ENCODE data around the gene GRIK4. TPM values are rescaled to one million over a fixed set of nuclear protein-coding genes. Genes with fewer than 3 reads are reported as not detected.
A peak's percentile ranks its signal among the peaks of the same experiment; 100 is the strongest.
"Not testable (repeated sequence)": the region's sequence is repeated elsewhere in the genome, so short reads cannot be mapped to it uniquely, and the experiment has no call there.

The GRIK4 gene
- total RNA-seq, 1 donor from 2014 or later: 0.11 TPM

DNA sequence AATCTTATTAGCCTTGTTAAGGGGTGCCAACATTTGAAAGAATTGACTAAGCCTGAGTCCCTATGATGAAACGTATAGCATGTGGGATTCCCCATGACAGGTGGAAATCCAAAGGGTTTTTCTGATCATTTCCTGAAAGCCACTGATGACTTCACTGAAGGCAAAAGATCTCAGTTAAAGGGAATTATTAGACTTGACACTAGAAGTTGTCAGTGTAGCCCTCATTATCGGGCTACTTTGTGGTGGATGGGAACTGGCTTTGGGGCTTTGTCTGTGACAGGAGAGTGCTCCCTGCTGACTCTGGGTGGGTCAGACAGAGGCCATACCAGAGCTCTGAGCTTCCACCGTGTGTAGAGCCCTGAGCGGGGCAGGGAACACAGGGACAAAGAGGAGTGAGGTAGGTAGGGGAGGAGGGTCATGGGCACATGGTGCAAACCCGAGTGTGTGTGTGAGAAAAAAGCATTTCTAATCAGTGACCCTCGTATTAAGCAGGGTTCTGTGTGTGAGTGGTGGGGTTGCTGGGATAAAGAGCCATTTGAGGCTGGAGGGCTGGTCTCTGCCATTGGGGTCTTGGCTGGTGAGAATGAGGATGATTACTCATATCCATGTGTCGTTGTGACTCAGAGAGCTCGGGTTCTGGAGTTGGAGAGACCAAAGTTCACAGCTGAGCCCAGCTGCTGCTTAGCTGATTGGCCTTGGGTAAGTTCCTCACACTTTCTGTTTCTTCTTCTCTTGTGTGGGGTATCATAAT lies 101.1 kb downstream of the GRIK4 start:
- ATAC-seq (ENCODE audit: poor library complexity): peak; percentile 54
- no peak for DNase-seq
- intact Hi-C loops (cut with DNase I): no loop called here

DNA sequence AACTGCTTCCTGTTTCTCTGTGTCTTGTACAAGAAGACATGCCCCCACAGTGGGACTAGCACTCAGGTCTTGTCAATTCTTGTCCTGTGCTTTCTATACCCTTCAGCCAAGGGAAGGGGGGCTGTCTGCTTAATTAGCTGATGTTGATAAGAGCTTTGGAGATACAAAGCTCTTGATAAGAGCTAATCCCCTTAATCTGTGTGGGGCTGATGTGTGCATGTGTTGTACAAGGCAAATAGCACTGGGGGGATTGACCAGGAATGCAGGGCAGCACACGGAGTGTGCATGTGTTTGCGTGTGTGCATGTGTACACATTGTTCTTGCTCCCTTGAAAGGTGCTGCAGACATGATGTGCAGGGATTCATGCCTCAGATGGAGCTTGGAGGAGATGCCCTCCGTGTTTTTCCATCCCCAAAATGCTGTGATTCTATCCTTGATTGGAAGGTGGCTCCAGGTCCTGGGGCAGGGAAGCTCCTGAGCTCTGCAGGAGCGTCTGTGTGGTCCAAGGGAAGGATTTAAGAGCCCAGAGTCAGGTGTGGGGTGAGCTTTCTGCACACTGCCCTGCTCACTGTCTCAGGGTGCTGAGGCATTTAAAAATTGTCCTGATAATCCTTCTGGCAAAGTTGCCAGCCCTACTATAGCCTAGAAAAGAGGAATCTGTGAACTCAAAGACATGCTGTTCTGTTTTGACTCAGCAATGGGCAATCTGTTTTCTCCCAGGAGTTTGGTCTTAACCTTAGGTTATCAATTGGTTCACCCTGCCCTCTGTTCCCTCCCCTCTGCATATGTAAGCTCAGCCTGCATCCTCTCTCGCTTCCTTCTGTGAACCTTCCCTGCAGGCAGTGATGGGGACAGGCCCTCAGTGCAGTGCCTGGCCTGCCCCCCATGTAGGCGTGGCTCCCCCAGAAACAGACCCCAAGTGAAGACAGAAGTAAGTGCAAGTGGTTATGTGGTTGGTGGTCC lies 102.0 kb downstream of the GRIK4 start:
- ATAC-seq (ENCODE audit: poor library complexity) (no peak), DNase-seq (no peak)
- intact Hi-C loops (cut with DNase I): no loop called here

DNA sequence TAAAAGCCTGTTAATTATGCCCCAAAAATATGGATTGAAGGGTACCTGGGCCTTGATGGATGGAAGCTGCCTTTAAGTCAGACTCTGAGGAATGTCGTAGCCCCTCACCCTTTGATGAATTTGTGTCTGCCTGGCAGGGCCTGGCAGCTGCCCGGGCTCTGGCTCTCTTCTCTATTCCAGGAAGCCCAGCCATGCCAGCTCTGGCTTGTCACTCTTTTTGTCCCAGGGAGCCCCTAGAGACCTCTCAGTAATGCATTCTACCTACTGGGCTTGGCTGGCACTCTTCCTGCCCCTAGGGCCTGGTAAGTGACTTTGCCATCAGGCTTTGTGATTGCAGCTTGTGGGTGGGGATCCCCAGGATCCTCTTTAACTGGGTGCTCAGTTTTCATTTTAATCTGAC lies 103.8 kb downstream of the GRIK4 start:
- ATAC-seq (ENCODE audit: poor library complexity) (no peak), DNase-seq (no peak)
- intact Hi-C loops (cut with DNase I): no loop called here

DNA sequence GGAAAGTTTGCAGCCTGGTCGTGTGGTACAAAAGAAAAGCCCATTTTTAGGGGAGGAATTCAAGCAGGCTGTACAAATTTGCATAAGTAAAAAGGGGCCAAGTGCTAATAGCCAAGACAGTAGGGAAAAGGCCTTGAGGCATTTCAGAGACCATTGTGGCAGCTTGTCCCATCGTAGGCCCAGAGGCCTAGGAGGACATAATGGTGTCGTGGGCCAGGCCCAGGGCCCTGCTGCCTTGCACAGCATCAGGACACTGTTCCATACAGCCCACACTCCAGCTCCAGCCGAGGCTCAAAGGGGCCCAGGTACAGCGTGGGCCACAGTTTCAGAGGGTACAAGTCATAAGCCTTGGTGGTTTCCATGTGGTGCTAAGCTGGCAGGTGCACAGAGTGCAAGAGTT lies 106.9 kb downstream of the GRIK4 start:
- ATAC-seq (ENCODE audit: poor library complexity): no peak
- no peak for DNase-seq
- intact Hi-C loops (cut with DNase I): no loop called here

DNA sequence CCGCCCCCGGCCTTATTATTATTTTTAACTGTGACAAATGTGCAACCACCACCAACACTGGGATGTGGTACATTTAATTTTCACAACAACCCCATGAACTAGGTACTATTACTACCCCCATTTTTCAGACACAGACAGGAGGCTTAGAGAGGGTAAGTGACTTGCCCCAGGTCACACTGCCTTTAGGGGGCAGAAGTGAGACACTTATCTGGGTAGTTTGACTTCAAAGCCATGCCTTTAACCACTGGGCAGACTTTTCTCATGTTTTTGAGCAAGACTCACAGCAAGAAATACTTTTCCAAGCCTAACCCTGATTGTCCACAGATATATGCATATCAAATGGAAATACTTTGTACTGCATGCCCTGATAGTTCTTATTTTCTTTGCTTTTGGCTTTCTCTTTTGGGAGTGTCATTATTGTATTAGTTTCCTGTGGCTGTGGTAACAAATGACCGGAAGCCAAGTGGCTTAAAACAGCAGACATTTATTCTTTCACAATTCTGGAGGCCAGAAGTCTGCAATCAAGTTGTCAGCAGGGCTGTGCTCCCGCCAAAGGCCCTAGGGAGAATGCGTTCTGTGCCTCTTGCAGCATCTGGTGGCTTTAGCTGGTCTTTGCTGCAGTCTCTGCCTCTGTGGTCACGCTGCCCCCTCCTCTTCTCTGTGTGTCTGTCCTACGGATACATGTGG lies 110.8 kb downstream of the GRIK4 start:
- ATAC-seq (ENCODE audit: poor library complexity): peak; percentile 79
- intact Hi-C loops (cut with DNase I): no loop called here
- peak; percentile 66 for DNase-seq

DNA sequence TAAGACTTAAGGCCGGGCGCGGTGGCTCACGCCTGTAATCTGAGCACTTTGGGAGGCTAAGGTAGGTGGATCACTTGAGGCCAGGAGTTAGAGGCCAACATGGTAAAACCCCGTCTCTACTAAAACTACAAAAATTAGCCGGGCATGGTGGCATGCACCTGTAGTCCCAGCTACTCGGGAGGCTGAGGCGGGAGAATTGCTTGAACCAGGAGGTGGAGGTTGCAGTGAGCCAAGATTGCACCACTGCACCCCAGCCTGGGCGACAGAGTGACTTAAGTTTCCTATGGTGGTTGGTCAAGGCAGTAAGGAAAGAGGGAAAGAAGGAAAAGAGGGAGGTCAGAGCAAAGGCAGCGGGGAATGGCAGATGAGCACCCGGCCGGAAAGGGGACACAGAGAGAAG lies 113.4 kb downstream of the GRIK4 start:
- intact Hi-C loops (cut with DNase I); ATAC-seq (ENCODE audit: poor library complexity); DNase-seq: not testable (repeated sequence)

DNA sequence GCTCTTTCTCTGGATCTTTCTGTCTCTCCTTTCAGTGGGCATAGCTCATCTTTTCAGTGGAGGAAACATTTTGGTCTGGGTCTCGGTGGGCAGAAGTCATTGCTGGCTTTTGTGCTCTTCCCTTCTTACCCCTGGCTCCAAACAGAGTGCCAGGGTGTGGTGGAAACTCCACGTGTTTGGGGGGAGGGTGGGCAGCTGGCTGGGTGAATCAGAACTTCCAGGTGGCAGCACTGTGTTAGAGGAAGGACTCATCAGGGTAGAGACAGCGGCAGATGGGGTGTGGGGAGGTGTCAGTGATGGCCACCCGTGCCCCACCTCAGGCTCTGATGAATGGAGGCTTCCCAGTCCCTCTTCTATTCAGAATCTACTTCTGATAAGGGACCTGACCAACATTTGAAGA lies 114.0 kb downstream of the GRIK4 start:
- intact Hi-C loops (cut with DNase I): no loop called here
- no peak for DNase-seq
- ATAC-seq (ENCODE audit: poor library complexity): no peak

DNA sequence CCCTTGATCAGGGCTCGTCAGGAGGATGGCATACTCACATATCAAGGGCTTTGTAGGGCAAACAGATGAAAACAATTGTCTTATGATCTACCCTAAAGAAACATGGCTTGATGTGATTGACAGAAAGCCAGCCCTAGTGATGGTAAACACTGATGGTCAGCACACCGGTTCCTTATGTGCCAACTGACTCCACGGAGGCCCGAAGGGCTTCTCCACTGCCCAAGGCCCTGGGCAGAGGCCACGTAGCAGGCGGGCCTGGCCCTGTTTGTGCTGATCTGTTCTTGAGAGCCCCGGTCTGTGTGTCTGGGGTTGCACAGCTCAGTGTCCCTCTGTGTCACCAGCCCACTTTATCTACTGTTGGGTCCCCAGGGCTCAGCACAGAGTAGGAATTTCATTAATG lies 115.2 kb downstream of the GRIK4 start:
- intact Hi-C loops (cut with DNase I): no loop called here
- no peak for DNase-seq
- ATAC-seq (ENCODE audit: poor library complexity): no peak

DNA sequence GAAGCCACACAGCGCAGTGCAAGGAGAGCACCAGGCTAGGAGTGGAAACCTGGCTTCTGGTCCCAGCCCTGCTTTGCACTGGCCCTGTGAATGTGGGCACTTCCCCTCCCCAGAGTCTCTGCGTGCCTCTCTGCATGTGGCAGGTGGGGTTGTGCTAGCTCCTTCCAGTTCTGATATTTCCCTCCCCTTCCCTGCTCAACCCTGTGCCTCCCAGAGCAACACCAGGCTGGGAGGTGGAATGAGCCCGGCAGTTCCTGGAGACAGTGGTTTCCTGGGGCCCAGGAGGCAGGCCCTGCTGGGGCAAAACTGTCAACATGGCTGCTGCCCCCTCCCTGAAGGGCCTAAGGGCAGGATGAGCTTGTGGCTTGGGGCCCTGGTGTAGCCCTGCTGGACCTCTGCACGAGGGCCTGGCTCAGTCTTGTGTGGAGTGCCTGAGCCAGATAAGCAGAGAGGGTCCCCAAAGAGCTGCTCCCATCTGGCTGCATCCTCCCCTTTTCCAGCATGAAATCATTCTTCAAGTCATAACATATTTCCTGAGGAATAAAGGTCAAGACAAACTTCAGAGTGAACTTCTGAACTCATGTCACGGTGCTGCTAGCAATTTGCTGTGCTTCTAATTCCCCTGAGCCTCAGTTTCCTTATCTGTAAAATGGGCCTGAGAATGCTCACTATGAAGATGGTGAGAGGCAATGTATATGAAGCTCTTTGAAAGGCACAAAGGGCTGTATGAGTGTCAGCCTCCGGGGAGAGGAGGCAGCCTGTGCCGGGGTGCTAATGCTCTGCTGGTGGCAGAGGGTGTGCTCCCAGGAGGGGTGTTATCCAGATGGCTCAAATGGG lies 116.0 kb downstream of the GRIK4 start:
- ATAC-seq (ENCODE audit: poor library complexity) (peak; percentile 48), DNase-seq (no peak)
- intact Hi-C loops (cut with DNase I): no loop called here

DNA sequence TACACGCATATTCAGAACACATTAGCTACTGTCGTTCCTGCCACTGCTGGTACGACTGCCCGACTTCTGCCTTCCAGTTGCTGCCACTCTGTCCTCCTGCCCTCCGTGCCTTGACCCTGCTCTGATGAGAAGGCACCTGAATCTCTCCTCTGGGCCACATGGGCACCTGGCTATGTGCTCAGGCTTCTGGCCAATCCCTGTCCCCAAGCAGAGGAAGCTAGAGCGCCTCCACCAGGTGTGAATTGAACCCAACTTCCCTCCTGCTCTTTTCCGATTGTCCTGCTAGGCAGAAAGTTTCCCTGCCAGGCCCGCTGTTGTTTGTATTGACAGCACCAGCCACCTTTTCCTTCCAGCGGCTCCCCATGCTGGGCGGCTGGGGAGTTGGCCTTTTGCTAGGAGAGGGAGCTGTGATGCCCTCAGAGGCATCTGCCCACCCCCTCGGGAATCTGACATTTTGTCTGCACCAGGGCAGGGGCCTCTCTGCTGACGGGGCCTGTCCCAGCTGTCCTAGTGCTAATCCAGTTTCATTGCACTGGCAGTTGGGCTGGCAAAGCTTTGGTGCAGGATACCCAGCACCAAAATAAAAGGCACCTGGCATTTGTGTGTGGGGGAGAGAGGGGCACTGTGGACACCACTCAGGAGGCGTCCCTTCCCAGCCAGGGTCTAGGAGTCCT lies 118.0 kb downstream of the GRIK4 start:
- ATAC-seq (ENCODE audit: poor library complexity) (no peak), DNase-seq (no peak)
- intact Hi-C loops (cut with DNase I): no loop called here

DNA sequence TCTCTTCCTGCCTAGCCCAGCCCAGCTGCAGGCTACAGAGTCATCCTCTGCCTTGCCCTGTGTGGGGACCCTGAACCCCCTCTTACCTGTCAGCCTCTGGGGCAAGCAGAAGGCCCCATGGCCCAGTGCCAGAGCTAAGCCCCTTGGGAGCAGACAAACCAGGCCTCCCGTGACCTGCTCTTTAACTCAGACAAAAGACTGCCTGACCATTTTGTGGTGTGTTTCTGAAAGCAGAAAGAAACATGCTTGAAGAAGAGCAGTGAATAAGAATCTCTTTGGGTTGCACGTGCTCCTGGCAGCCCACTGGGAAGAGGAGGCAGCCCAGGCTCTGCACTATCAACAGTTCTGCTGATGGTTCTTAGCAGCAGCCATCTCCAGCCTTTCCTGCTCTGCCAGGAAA lies 118.6 kb downstream of the GRIK4 start:
- intact Hi-C loops (cut with DNase I): no loop called here
- ATAC-seq (ENCODE audit: poor library complexity) (no peak), DNase-seq (no peak)

DNA sequence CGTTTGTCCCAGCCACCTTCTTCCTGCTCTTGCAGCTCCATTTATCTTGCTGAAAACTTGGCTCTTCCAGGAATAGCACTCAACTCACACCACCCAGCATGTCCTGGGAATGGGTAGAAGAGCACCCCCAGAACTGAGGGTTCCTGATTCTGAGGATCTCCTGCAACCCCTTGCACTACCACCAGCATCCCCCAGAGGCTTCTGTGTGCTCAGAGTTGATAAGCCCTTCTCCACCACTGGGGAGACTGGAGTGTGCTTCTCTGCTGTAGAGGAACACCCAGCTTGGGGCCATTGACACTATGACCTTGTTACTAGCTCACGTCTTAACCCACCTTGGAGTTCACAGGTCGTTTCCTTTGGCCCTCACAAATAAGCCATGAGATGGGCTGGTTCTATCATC lies 121.0 kb downstream of the GRIK4 start:
- ATAC-seq (ENCODE audit: poor library complexity) (no peak), DNase-seq (no peak)
- intact Hi-C loops (cut with DNase I): no loop called here

DNA sequence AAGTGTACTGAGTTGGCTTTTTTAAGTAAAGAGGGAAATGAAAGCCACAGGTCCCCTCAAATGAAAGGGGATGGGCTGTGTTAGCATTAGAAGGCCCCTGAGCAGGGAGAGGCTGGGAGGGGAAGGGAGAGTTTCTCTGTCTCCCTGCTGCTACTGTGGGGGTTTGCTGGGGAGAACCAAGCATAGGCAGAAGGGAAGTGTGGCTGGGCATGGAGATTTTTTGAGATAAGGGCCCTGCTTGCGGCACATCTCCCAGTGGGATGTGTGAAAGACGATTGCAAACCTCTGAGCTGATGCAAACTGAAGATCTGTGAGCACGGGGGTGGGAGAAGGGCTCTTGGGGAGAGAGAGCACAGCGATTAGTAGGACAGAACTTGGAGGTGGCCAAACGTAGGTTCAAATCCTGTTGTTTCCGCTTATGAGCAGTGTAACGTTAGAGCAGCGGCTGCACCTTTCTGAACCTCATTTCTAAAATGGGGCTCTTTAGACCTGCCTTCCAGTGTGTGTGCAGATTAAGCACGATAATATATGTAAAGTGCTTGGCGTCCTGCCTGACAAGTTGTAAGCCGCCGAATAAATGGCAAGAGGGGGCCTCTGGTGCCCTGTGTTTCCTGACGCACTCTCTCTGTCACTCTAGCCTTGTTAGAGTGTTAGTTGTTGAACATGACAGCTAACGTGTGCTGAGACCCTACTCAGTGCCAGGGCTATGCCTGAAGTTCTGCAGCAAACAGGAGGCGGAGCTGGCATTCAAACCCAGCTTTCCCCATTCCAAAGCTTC lies 122.3 kb downstream of the GRIK4 start:
- intact Hi-C loops (cut with DNase I): no loop called here
- no peak for ATAC-seq (ENCODE audit: poor library complexity)

DNA sequence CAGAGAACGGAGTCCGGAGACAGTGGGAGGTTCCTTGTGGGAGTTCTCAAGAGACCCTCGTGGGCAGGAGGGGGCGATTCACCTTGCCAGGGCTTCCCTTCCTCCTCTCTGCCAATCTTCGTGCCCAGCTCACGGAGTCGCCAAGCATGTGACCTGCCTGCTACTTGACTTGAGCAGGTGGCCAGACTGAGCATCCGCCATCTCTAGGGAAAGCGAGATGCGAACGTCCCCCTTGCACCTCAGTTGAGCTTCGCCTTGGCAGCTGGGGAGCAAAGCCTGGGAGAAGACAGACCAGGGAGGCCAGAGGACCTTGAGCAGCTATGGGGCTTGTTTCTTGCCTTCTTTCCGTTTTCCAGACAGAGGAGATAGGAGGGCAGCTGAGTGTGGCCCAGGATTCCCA lies 123.2 kb downstream of the GRIK4 start:
- no peak for DNase-seq
- no peak for ATAC-seq (ENCODE audit: poor library complexity)
- intact Hi-C loops (cut with DNase I): no loop called here

More for the DNA sequence above, 122.3 kb downstream of the GRIK4 start:
- DNase-seq: no peak

DNA sequence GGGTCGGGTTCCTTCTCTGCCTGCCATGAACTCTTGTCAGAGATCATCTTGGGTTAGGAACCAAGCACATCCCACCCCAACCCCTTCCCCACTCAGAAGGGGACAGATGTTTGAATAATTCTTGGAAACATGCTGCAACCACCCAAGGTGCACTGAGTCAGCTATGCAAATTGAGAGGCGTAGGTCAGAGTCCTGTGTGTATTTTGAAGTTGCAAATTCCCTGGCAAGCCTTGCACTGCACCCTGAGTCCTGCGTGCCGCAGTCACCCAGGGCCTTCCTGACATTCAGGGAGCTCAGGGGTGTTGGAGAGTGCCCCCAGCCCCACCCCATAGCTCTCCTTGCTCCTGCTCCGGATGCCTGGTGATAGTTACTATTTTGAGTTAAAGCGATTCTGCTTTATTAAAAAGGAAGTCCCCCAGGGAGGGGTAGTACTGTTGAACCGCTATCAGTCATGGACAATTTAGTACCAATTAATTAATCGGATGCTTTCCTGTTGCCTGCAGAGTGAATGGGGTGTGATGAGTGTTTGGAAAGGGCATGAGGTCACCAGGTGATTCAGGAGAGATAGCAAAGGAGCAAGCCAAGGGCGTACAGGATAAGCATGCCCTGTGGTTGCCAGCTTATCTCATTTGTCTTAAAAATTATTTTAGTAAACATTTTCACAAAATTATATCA lies 123.7 kb downstream of the GRIK4 start:
- no peak for DNase-seq

DNA sequence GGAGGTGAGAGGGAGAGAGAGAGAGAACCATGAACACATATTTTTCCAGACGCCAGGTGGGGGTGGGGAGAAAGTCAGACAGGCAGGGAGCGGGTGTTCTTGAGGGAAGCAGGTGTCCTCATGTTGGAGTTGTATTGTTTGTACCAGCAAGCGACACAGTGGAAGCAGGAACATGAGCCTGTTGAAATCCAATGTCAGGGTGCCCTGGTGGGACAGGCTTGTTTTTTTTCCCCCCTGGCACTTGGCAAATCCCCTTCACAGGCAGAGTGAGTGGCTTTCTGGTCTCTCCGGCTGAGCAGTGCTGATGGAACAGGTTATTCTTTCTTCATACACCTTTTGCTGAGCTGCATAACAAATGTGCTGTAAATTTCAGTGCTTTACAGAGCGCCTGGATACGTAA lies 125.6 kb downstream of the GRIK4 start:
- DNase-seq (no peak), ATAC-seq (ENCODE audit: poor library complexity) (no peak)
- intact Hi-C loops (cut with DNase I): no loop called here

More for the DNA sequence above, 123.7 kb downstream of the GRIK4 start:
- no peak for ATAC-seq (ENCODE audit: poor library complexity)
- intact Hi-C loops (cut with DNase I): no loop called here
